GM12891 (cell line): ENCODE results near the gene IGDCC3.

Experiments
- POLR2A ChIP-seq: IDR thresholded peaks from 2 replicates; pipeline ENCODE4 v1.6.1; 2011; ENCODE audit warnings: low read depth, low read length, control low read depth
- POLR2AphosphoS5 ChIP-seq: IDR thresholded peaks from 2 replicates; pipeline ENCODE4 v1.6.1; 2011; ENCODE audit warnings: low read depth, low read length, control low read depth
- POU2F2 ChIP-seq: IDR thresholded peaks from 2 replicates; pipeline ENCODE4 v1.6.1; 2011; ENCODE audit warnings: low read depth, mild to moderate bottlenecking, control low read depth, low read length, moderate library complexity
- SPI1 ChIP-seq: IDR thresholded peaks from 2 replicates; pipeline ENCODE4 v1.6.1; 2011; ENCODE audit warnings: low read depth, low read length, control low read depth

- TF ChIP-seq POLR2A (no peak), SPI1 (no peak), POLR2AphosphoS5 (no peak), POU2F2 (no peak)
These were observed 40.2 kb downstream of the IGDCC3 start for GRCh38 chr15:65337436-65338070.
